ENCODE results near the gene ISCU.

Gene ISCU
- total RNA-seq, result 129 to 235 (median 147) reads per million in 4 experiments

GRCh38 chr12:108562348-108563135 lies at the start of gene ISCU:
ISCU (plus strand) TSS chr12:108562596; CDS start chr12:108562623, 27 bp downstream.
- peak; percentile 99 for DNase-seq

- no peak for DNase-seq
Observed at GRCh38 chr12:108514468-108514972, 47.9 kb upstream of the ISCU start.

GRCh38 chr12:108514973-108515814 lies 47.2 kb upstream of the ISCU start, which contains the start of gene FICD:
FICD (plus strand) TSS chr12:108515277; CDS start chr12:108516973, 1,696 bp downstream.
- DNase-seq, result peak; percentile 99

GRCh38 chr12:108515916-108516315 lies 46.5 kb upstream of the ISCU start:
- no peak for DNase-seq

- no peak for DNase-seq
Observed at GRCh38 chr12:108516511-108517275, 45.7 kb upstream of the ISCU start.

GRCh38 chr12:108517288-108518100 lies 44.9 kb upstream of the ISCU start:
- DNase-seq, result no peak

GRCh38 chr12:108518101-108518715 lies 44.2 kb upstream of the ISCU start:
- DNase-seq, result no peak

- no peak for DNase-seq
Observed at GRCh38 chr12:108518716-108519496, 43.5 kb upstream of the ISCU start.

GRCh38 chr12:108519558-108519957 lies 42.8 kb upstream of the ISCU start:
- no peak for DNase-seq

- DNase-seq, result no peak
Observed at GRCh38 chr12:108523365-108523764, 39.0 kb upstream of the ISCU start.

GRCh38 chr12:108525681-108526080 lies 36.7 kb upstream of the ISCU start:
- DNase-seq, result no peak

- DNase-seq, result no peak
Observed at GRCh38 chr12:108526482-108527165, 35.8 kb upstream of the ISCU start.

GRCh38 chr12:108527166-108527496 lies 35.3 kb upstream of the ISCU start:
- no peak for DNase-seq

- DNase-seq, result no peak
Observed at GRCh38 chr12:108530161-108530560, 32.2 kb upstream of the ISCU start.

- no peak for DNase-seq
Observed at GRCh38 chr12:108531929-108532848, 30.2 kb upstream of the ISCU start.

- DNase-seq, result no peak
Observed at GRCh38 chr12:108538146-108538545, 24.2 kb upstream of the ISCU start.

- no peak for DNase-seq
Observed at GRCh38 chr12:108538616-108539195, 23.7 kb upstream of the ISCU start.

GRCh38 chr12:108542320-108542719 lies 20.1 kb upstream of the ISCU start:
- DNase-seq, result no peak
